Stimulated activated CD4-positive, alpha-beta T cell treated with anti-CD3 and anti-CD28 coated beads, Interleukin-4, amount 100 ng/mL, for 24 hours (primary cell): ENCODE results near the gene GAB2.
A peak's percentile ranks its signal among the peaks of the same experiment; 100 is the strongest.
"Not testable (repeated sequence)": the region's sequence is repeated elsewhere in the genome, so short reads cannot be mapped to it uniquely, and the experiment has no call there.

ENCODE experiments used
- DNase-seq: peaks from one replicate; pipeline ENCODE4 v3.0.0-alpha.2; 2020

The GAB2 gene

DNA sequence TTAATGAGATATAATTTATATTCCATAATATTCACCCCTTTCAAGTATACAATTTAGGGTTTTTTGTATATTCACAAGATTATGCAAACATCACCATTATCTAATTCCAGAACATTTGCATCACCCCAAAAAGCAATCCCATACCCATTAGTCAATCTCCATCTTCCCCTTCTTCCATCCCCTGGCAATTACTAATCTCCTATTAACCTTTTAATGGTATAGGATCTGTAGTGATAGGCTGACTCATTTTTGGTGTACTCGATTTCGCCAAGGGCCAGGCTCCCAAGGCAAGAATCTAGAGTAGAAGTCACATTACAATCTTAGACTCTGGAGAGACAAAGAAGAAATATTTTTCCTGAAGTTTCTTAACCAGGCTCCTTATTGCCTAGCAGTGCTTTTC lies 113.4 kb downstream of the GAB2 start:
- no peak for DNase-seq

DNA sequence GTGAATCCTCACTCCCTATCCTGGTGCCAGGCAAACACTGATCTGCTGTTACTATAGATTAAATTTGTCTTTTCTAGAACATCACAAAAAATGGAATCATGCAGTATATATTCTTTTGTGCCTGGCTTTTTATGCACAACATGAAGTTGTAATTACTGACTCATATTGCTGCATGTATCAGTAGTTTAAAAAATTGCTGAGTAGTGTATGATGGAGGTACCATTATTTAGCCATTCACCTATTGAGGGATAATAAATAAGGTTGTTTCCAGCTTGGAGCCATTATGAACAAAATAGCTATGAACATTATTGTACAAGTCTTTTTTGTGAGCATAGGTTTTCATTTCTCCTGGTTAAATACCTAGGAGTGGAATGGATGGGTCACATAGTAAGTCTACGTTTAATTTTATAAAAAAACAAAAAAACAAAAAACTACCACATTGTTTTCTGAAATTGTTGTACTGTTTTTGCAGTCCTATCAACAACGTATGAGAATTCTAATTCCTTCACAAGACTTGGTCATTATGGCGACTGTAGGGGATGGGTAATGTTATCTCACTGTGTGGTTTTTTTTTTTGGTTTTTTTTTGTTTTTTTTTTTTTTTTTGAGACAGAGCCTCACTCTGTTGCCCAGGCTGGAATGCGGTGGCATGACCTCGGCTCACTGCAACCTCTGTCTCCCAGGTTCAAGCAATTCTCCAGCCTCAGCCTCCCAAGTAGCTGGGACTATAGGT lies 117.3 kb downstream of the GAB2 start:
- DNase-seq: no peak

DNA sequence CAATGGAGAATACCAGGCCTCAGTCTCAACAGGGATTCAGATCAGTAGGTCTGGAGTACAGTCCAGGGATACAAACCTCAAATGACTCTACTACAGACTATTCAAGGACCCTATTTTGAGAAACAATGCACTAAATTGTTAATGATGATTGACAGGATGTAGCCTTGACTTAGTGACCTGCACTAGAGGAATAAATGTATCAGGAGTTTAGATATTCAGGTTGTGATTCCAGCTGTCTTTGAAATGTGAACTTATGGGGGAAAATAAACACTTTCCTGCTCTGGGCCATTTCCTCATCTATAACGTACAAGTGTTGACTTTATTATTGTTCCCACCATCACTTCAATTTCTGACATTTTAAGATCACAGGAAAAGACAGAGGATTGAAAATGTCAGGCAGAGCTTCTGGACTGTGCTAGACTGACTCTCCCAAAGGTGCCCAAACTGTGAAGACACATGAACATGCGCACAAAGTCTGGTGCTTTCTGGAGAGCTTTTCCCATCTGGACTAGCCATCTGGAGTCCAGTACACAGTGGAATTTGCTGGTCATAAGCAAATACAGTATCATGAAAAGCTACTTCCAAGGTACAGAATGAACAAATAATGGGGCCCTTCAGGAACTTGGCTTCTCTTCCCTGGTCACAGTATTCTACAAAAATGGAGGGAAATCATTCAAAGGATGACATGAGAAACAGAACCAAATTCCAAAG lies 118.5 kb downstream of the GAB2 start:
- DNase-seq: no peak

DNA sequence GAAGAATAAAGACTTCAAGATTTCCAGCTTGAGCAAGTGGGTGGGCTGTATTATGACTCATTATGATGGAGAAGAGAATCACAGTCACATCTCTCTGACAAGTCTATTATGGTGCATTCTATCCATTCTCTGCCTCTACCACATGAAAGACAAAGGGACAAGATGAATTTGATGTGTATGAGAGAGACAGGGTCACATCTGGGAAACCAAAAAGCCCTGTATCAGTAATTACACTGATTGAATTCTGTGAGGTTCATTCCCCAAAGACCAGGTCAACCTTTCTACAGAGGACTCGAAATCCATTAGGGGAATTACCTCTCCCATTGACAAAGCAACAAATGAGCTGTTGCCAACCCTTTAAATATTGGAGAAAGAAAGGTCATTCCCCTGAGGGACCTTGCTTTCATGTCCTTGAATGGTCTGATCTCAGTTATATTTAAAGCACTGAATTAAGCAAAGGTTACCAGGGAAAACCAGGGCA lies 119.3 kb downstream of the GAB2 start:
- no peak for DNase-seq

DNA sequence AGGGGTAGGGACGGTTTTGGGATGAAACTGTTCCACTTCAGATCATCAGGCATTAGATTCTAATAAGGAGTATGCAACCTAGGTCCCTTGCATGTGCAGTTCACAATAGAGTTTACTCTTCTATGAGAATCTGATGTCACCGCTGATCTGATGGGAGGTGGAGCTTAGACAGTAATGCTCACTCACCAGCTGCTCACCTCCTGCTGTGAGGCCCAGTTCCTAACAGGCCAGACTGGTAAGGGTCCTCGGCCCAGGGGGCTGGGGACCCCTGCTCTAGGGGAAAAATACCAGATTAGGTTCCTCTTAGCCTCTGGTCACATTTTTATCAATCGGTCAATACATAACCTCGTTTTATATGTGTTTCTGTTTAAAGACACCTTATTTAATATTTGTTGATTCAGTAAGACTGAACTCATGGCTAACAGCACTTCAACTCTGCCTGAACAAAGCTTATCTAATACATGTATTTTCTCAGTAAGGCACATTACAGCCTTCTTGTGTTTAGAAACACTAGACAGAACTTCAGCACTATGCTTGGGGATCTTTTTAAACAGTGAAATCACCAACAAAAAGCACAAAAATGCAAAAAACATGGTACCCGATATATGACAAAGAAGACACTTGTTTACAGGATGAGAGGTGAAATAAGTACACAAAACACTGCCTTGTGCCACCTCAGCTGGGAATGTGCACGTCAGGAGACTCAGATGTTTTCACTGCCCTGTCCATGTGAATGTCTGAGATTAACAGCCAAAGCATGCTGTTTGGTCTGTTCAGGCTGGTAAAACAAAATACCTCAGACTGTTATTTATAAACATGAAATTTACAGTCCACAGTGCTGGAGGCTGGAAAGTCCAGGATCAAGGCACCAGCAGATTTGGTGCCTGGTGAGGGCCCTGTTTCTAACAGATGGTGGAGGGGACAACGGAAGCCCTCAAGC lies 121.4 kb downstream of the GAB2 start:
- DNase-seq: no peak

DNA sequence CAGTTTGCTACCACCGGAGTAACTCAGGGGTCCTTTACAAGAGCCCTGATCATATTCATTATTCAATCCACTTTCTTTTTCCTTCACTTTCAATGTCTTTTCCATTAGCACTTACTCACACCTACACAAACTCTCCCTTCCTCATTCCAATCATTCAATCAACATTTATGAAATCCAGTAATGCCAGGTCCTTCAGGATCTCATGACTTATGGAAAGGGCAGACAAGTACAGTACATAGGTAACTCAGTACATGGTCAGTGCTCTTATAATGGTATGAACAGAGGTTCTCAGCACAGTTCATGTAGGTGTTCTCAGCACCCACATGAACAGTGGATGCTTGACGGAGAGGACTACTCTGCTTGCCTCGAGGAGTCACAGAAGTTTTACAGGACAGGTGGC lies 122.3 kb downstream of the GAB2 start:
- no peak for DNase-seq

DNA sequence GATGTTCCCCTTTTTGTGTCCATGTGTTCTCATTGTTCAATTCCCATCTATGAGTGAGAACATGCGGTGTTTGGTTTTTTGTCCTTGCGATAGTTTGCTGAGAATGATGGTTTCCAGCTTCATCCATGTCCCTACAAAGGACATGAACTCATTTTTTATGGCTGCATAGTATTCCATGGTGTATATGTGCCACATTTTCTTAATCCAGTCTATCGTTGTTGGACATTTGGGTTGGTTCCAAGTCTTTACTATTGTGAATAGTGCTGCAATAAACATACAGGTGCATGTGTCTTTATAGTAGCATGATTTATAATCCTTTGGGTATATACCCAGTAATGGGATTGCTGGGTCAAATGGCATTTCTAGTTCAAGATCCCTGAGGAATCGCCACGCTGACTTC lies 123.5 kb downstream of the GAB2 start:
- DNase-seq: not testable (repeated sequence)

DNA sequence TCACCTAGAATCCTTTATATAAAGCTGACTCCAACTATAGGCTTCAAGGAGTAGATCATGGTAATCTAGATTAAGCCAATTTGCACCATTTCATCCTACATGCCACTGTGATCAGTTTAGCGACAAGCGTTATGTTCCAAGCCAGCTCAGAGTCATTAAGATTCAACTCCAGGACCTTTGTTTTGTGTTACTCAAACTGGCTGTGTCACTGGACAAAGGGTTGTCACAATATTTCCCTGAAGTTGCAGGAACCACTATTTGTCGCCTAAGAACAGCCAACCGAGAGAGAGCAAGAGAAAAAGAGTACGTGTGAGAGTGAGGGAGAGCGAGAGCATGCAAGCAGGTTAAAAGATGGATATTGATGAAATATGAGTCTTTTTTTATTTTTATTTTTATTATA lies 124.1 kb downstream of the GAB2 start:
- no peak for DNase-seq

DNA sequence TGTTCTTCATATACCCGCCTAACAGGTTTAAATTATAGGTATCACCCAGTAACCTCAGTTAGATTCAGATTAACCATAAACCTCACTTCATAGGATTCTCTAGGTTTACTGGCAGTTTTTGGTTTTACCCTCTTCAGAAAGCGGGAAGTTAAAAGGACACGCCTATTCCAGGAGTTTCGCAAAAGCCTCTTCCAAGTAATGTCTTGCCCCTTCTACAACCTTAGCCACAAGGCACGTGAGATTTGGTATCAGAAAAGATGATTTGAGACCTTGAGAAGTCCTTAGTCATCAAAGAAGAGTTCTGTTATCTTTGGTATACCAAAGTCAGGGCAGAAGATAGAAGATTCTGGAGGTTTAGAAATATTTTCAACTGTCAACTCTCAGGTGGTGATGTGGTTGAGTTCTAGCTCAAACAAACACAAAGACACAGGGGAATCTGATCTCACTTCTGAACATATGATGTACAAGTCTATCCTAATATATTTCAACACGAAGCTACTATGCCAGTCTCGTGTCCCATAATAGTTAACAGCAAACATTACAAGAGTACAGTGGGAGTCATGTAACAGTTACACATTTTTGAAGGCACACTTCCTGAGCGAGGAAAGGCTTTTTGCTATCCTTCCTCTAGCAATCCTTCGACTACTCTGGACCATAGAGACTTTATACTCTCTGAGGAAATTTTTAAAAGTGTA lies 125.4 kb downstream of the GAB2 start:
- peak; percentile 8 for DNase-seq

DNA sequence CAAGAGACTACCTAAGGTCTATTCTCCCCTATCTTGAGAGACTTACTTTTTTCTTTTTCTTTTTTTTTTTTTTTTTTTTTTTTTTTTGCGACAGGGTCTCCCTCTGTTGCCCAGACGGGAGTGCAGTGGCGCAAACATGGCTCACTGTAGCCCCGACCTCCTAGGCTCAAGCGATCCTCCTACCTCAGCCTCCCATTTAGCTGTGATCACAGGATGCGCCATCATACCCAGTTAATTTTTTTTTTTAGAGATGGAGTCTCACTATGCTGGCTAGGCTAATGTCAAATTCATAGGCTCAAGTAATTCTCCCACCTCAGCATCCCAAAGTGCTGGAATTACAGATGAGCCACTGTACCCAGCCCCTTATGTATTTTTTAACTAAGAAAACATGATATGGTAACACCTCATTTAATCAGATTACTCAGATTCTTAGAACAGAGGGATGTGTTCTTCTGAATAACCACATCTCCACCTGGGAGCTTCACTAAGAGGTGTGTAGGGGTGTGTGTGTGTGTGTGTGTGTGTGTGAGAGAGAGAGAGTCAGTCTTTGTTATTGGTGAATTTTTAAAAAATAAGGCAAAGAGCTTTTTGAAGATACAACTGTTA lies 126.0 kb downstream of the GAB2 start:
- no peak for DNase-seq

DNA sequence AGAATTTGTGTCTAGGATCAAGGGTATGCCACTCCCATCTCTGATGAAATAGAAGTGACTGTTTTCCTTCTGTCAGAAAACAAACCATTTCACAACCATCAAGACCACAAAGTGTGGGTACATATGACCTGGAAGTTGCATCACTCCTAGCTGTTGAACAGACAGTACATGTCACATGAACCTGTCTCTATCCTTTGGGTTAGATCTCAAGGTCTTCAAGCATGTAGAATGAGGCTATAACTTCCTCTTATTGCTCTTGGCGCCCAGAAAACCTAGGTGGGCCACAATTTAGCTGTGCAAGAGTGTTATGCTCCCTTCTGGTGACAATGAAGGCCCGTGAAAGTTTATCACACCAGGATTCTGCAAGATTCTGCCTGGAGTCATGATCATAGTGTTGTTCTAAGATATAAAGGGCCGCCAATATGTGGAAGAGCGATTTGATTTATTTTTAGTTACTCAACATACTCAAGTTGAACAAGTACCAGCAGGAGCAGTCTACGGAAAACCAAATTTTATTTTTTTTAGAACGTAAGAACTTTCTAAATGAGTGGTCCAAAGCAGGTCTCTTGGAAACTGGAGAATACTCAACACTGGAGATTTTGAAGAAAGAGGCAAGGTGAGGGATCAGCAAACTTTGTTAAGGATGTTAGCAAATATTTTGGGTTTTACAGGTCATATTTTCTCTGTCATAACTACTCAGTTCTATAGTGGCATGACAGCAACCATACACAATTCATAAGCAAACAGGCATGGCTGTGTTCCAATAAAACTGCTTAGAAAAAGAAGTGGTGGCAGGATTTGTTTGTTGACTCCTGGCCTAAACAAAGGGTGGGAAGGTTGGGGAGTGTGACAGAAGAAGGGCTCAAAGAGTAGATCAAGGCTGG lies 127.1 kb downstream of the GAB2 start:
- no peak for DNase-seq

DNA sequence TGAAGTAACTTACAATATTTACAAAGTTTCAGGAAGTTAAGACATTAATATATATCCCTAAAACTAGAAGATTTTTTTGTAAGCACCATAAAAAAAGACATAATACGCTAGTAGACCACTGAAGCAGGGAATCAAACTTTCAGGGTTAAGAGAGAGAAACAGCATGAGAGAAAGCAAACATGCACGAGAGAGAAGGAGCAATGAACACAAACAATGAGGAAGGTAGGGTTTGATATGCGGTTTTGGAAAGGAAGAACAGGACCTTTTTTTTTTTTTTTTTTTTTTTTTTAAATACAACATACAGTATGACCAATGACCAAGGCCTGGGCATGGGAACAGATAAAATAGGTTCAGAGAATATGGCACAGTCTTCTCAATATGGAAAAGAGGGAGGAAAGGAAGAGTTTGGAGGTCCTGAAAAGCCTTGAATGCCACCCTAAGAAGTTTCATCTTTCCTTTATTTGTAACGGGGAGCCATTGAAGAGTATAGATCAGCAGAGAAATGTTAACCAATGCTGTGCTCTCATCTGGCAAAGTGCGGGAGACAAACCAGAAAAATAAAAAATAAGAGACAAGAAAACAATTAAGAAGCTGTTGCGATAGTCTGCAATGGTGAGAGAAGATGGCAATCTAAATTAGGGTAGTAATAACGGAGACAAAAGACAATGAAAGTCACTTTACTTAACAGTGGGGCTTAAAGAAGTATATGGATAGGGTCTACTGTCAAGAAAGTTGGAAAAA lies 127.9 kb downstream of the GAB2 start:
- no peak for DNase-seq

DNA sequence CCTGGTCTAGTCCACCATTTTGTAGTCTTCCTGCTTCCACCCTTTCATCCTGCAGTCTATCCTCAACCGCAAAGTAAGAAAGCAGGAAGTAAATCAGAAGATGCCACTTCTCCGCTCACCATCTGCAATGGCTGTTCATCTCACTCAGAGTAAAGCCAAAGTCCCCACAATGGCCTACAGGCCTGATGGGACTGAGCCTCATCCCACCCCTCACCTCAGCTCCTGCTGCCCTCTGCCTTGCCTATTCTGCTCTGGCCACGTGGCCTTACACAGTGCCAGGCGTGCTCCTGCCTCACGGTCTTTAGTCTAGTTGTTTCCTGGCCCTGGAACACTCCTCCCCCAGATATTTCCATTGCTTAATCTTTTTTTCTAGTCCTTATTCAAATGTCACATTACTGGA lies 133.4 kb downstream of the GAB2 start:
- no peak for DNase-seq

DNA sequence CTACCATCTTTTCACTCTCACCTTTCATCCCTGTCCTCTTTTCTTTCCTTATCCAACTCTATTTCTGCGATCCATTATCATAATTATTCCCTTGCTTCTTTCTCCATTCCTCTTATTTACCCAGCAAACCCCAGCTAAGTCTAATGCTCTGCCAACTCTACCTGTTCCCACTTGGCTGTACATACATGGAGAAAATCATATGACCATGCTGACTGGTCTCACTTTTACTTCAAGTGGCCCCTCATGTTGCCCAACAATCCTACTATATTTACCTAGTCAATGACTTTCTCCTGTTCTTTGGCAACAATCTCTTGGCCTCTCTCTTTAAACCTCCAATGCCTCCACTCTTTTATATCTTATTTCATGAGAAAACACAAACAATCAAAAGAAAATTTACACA lies 134.8 kb downstream of the GAB2 start:
- DNase-seq: no peak

DNA sequence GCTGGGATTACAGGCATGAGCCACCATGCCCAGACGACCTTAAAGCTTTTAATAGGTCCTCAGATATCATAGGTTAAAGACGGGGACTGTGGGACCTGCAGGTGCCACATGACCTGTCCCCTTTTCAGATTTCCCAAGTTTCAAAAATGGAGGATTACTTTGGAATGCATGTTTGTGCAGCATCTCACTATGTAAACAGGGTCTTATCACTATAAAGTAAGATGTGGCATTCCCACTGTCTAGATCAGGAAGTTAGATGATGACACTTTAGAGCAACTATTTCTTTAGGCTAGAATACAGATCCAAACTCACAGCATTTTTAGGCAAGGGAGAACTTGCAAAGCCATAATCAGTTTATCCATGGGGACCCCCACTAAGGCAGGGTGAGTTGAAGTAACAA lies 136.1 kb downstream of the GAB2 start:
- no peak for DNase-seq

DNA sequence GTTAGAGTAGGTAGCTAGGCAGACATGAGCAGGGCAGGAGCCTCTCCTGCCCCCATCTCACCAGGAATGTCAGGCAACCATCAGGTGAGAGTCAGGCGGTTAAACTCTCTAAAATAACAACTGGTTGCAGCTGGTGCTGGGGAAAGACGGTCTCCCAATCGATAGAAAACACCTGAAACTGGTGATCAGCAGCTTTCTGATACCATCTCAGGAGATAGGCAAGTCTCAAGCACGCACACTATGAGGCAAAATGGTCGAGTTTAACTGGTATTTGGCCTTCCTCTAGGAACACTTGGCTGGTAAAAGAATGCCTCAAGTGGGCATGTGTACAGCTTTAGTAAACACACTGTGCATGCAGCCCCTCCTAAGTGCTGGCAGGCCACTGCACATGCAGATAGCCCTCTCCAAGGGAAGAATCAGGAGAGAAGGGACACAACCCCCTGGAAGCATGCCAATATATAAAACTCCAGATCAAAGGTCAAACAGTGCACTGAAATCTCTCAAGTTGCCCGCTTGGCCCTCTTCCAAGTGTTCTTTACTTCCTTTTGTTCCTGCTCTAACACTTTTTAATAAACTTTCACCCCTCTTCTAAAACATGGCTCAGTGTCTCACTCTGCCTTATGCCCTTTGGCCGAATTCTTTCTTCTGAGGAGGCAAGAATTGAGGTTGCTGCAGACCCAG lies 140.2 kb downstream of the GAB2 start:
- DNase-seq: no peak

DNA sequence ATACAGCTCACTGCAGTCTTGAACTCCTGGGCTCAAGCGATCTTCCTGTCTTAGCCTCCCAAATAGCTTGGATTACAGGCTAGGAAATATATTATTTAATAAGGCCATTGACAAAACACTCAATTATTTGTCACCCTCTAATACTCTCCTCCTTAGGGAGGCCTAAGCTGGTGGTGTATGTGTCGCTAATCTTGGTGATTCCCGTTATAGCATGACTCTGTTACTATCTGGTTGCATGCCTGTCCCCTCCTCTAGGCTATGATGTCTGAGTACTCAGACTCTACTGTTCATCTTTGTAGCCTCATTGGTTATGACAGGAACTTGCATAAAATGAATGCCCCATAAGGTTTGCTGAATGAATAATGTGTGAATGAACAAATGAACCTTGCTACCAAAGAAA lies 141.3 kb downstream of the GAB2 start:
- DNase-seq: no peak

DNA sequence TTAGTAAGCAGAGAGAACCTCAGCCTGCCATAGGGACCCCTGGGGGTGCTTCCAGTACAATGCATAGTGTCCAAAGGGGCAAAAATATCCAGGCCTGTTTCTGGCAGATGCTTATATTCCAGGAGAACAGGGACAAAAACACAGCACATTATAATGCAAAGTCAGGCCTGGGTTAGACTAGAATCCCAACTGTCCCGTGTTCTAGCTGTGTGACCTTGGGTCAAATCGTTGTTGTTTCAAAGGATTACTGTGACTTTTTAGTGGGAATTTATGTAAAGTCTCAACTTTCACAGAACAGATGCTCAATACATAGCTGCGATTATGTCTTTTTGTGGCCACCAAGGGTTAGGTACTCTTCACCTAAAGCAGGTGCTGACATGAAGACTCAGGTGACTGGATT lies 142.9 kb downstream of the GAB2 start:
- DNase-seq: no peak

DNA sequence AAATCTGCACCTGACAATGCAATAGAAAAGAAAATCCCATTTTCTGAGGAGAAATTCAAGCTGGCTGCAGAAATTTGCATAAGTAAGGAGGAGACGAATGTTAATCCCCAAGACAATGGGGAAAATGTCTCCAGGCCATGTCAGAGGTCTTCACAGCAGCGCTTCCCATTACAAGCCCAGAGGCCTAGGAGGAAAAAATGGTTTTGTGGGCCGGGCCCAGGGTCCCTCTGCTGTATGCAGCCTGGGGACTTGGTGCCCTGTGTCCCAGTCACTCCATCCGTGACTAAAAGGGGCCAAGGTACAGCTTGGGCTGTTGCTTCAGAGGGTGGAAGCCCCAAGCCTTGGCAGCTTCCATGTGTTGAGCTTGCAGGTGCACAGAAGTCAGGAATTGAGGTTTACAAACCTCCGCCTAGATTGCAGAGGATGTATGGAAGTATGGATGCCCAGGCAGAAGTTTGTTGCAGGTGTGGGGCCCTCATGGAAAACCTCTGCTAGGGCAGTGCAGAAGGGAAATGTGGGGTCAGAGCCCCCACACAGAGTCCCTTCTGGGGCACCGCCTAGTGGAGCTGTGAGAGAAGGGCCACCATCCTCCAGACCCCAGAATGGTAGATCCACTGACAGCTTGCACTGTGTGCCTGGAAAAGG lies 144.9 kb downstream of the GAB2 start:
- not testable (repeated sequence) for DNase-seq
